GM04503 (cell line): ENCODE measurements around the gene PLXNA2.

Experiments
- DNase-seq: peaks from one replicate; pipeline ENCODE4 v3.0.0-alpha.2; 2012; ENCODE audit warnings: low read depth

PLXNA2 gene, protein sequence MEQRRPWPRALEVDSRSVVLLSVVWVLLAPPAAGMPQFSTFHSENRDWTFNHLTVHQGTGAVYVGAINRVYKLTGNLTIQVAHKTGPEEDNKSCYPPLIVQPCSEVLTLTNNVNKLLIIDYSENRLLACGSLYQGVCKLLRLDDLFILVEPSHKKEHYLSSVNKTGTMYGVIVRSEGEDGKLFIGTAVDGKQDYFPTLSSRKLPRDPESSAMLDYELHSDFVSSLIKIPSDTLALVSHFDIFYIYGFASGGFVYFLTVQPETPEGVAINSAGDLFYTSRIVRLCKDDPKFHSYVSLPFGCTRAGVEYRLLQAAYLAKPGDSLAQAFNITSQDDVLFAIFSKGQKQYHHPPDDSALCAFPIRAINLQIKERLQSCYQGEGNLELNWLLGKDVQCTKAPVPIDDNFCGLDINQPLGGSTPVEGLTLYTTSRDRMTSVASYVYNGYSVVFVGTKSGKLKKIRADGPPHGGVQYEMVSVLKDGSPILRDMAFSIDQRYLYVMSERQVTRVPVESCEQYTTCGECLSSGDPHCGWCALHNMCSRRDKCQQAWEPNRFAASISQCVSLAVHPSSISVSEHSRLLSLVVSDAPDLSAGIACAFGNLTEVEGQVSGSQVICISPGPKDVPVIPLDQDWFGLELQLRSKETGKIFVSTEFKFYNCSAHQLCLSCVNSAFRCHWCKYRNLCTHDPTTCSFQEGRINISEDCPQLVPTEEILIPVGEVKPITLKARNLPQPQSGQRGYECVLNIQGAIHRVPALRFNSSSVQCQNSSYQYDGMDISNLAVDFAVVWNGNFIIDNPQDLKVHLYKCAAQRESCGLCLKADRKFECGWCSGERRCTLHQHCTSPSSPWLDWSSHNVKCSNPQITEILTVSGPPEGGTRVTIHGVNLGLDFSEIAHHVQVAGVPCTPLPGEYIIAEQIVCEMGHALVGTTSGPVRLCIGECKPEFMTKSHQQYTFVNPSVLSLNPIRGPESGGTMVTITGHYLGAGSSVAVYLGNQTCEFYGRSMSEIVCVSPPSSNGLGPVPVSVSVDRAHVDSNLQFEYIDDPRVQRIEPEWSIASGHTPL (N-terminal part only)

DNA sequence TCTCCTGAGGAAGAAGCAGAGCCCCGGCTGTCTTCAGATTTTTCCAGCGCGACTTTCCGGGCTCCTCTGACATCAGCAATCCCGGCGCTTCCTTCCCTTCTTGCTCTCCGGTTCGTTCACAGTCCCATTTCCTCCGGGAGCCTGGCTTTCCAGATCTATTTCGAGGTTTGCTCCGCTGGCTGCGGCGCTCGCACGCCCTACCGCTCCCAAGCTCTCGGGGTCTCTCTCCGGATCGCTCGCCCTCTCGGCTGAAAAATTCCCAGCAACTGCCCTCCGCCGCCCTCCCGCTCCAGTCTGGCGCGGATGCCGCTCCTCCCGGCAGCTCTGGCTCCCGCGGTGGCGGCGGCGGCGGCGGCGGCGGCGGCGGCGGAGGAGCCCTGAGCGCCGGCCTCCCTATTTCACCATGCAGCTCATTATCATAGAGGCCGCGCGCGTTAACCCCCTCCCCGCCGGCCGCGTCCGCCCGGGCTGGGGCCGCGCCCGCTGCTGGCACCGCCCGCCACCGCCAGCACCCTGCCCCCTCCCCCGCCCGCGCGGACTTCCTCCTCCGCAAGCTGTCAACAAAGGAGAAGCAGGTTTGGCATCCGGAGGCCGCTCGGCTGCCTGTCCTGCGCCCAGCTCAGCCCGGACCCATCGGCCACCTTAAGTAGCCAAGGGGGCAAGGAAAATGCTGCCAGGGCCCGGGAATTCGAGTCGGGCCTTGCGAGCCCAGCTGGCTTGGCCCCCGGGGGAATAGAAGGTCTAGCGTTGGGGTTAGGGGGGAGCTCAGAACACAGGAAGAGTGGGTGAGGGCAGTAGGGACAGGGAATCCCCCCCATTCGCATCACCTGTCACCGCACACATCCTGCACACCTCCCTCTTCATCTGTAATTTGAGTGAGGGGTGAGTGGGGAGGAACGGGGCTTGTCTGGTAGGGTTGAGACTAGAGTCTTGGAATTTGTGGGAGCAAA, at the start of gene PLXNA2:
Gene PLXNA2 (minus strand): TSS at position 418 of the 950 bp plus-strand sequence. CDS start 26,462 bp downstream, outside the sequence.
- DNase-seq: no peak

DNA sequence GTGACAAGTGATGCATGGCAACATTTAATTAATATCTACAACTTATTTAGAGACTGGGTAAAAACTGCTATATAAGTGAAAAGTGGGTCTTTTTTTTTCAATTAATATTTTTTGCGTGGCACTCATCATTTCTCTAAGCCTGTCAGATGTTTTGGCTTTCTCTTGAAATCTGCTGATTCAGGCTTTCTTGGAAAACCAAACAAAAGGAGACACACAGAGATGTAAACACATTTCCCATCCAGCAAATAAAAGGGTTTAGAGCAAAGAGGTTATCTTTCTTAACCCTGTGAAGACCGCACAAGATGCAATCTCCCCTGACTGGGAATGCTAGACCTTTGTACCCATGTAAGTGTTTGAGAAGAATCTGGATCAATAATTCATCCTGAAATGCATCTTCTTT, 48.7 kb upstream of the PLXNA2 start:
- no peak for DNase-seq

DNA sequence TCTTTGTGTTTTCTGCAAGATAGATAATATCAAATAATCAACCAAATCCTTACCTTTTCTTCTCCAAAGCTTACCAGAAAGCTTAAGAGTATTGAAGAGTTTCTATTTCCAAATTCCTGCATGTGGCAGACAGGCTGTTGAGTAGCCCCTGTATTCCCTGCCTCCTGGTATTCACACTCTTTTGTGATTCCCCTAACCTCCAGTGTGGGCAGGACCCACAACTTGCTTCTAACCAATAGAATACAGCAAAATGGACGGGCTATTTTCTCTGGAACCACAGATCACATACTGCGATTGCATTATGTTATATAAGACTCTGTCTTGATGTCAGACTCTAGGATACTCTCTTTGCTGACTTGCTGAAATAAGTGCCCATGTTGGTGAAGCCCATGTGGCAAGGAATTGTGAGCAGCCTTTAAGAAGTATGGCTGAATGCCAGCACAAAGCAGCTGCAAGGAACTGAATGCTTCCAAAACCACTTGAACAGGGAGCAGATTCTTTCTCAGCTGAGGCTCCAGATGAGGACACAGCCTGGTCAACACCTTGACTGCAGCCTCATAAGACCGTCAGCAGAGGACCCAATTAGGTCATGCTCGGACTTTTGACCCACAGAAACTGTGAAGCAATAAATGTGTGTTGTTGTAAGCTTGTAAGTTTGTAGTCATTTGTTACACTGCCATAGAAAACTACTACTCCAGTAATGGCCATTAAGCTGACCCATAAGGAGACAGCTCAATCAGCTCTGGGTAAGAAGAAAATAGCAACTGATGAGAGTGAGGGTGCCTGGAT, 47.9 kb upstream of the PLXNA2 start:
- DNase-seq: no peak

DNA sequence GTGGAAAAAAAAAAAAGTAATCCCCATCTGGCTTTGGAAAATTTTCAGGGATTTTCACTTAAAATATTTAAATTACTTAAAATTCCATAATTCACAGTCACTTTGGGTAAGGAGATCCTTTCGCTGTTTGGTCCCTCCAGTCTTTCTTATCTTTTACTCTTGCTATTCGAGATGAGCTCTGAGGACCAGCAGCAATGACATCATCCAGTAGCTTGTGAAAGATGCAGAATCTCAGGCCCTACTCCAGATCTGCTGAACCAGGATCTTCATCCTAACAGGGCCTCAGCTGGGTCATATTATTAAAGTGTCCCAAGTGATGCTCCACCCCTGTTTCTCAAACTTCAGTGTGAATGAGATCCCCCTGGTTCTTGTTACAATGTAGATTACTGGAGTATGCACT, 46.9 kb upstream of the PLXNA2 start:
- DNase-seq: no peak

DNA sequence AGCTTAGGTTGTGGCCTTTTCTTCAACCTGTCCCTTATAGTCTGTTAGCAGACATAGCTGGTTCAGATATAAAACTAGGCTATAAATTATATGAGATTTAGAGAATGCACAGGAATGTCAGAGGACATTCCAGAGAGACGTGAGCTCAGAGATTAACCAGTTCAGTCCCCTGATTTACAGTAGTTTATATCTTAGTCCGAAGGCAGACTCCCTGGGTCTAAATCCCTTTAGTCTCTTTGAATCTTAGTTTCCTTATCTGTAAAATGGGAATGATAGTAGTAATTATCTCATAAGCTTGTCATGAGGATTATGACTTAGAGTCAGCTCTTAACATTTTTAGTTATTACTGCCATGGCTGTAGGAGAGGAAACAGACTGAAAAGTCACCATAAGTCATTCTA, 45.5 kb upstream of the PLXNA2 start:
- no peak for DNase-seq

DNA sequence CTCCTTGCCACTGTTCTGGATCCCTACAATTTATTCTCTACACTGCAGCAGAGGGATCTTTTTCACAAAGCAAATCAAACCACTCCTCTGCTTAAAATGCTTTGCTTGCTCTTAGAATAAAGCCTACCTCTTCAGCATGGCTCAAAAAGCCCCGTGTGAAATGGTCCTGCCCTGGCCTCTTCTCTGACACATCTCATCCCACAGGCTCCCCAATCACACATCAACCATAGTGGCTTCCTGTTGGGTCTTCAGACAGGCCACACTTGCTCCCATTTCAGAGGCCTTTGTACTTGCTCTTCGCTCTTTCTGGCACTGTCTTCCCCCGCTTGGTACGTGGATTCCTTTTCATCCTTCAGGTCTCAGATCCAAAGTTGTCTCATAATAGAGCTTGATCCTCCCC, 44.3 kb upstream of the PLXNA2 start:
- DNase-seq: no peak

DNA sequence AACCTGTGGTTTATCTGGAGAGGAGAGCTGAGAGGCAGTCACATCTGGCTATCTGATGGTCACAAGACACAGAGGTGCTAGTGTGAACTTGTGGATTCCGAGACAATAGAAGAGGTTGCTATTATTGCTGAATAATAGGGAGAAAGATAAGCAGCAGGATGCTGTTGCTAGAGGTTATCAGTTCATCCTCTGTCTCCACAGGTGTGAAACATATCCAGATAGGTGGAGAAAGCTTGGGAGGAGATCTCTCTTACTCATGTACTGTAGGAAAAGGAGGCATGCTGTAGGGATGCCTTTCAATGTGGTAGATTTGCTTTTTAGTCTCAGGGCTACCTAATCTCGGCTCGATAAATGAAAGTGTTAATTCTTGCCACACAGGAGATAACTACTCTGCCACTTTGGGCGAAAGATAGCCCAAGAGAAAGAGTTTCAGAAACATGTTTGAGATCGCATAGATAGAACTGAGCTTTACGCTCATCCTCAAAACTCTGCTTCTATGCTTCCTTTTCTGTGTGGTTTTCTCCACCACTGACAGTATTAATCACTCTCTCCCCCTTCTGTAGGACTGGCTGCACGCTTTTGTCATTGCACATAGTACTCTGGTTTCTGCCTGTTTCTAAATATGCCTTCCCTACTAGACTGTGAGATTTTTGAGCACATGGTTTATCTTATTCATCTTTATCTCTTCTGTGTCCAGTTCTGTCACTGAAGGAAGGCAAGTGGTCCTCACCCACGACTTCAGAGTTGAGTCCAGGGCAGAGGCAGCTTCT, 36.7 kb upstream of the PLXNA2 start:
- no peak for DNase-seq

DNA sequence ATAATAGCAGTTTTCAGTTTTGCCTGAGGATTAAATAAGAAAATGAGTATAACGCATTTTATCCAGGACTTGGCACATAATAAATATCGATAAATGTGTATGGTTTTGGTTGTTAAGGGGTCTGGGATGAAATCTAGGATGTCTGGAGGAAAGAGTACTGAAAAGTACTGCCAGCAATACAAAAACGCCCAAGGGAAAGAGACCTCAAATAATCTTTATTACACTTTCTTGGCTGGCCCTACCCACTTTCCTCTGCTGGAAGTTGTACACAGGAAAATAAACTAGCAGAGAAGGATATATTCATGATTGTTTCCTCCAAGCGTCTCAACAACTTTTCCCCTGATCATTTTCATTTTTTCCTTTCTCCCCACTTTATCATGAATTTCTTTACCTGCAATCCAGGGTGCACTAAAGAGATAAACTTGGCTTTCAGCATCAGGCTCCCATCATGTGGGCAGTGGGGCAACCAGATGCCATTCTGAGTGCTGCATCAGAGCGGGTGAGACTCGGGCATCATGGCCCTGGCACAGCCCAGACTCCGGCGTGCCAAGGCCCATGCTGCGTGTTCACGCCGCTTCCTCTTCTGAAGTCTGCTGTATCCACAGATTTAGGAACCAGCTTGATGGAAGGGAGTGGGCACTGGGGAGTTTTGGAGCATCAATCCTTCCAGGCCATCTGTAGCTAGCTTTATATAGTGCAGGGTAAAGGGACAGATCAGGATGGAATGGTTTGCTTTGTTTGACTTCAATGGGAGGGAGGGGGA, 35.8 kb upstream of the PLXNA2 start:
- DNase-seq: no peak

DNA sequence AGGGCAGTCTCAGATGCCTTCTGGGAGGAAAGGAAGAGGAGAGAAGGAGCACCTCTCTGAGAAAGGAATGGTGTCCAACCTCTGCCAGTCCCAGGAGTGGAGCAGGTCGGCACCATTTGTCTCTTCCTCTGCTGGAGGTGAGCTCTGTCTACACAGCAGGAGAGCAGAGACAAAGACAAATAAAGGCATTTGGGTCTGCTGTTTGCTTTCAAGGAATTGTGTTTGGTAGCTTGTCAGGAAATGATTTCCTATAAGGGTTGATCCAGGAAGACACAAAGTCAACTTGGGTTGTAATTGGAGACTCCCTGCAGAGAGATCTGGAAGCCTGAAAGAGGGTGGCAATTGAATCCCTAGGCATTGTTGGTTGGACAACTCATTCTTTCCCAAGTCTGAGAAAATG, 34.5 kb upstream of the PLXNA2 start:
- DNase-seq: no peak

DNA sequence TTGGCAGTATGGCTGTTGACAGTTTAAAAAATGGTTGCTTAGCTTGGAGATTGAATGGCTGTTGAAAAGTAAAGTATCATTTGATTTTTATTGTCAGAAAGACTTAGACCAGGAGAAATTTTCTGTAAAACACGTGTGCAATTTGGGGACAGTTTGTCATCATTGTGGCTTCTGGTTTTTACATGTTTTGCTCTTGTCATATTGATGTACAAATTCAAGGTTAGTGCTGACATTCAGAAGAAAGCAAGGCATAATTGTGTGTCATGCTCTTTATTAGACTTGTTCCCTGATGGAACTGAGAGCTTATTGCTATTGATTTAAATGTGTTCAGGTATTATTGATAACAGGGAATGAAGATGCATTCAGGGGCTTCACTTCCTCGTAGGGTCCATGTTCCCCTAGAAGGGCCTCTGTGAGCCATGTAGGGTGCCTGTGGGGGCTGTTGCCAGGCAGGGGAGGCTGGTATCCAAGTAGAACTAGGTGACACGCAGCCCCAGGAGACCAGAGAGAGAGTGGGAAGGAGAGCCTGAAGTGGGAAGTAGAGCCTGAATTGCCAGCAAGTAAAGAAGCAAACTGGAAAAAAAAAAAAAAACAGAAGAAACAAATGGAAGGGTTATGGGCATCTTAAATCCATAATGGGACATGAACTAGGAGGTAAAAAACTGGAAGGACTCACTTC, 32.7 kb upstream of the PLXNA2 start:
- DNase-seq: no peak

DNA sequence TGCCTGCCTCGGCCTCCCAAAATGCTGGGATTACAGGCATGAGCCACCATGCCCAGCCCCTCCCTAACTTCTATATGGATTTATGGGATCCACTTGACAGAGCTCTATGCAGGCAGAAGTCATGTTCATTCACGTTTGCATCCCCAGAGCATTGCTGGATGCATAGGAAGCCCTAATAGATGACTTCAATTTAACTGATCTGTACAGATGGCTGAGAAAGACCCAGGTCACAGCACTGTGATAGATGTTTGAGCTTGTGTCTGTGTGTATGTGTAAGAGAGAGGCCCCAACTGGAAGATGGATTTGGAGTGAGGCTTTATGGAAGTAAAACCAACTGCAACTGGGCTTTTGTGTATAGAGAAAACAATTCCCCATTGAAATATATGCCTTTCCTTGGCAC, 30.9 kb upstream of the PLXNA2 start:
- DNase-seq: no peak

DNA sequence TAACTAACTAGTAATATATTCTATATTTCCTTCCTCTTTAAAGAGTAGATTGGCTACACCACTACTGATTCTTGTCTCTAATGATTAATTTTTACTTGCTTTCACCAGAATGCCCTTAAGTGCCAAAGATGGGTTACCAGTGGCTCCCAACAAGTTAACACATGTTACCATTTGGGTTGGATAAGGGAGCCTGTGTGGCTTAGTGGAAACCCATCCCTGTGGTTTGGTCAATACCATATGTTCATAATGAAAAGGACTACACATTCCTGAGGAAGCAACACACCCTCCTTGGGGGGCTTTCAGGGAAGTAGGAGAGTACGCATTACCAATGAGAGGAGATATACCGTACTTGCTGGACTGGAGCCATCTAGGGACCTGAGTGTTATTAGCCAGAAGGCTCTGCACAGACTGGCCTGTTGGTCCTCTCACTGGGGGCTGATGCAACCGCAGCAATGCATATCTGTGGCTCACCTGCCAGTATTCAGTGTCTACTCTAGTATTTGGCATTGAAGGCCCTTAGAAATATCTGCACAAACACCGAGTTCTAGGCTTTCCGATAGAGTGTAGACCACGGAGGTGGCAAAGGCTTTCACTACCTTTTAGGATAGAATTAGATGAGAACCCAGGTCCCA, 29.3 kb upstream of the PLXNA2 start:
- no peak for DNase-seq

DNA sequence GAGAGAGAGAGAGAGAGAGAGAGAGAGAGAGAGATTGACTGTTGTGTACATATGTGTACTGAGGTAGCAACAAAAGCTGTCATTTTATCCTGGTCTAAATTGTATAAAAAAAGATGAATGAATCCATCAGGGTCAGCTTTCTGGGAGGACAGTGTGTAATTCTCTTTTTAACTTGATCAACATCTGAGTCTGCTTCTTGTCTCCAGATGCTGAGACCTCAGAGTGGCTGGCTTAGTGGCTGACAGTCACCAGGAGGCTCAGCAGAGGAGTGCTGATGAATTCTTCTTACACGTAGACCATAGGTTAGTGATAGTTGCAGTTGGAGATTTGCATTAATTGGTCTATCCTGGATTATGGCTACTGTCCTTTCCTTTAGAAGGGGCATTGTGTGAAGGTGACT, 28.5 kb upstream of the PLXNA2 start:
- no peak for DNase-seq

DNA sequence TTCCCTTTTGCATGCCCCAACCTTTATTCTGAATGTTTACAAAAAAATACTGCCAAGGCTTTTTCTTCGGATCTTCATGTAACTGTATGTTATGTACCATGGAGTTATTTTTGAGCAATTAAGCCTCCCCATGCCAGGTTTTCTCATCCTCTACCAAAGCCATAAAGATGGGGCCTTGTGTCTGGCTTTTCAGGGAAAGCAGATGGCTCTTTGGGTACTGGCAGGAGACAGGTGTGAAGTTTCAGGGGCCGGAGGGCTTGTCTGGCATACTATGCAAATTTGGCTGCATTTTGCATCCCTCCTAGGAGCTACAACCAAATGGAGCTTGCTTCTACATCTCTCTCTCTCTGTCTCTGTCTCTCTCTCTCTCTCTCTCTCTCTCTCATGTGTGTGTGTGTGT, 28.1 kb upstream of the PLXNA2 start:
- DNase-seq: no peak

DNA sequence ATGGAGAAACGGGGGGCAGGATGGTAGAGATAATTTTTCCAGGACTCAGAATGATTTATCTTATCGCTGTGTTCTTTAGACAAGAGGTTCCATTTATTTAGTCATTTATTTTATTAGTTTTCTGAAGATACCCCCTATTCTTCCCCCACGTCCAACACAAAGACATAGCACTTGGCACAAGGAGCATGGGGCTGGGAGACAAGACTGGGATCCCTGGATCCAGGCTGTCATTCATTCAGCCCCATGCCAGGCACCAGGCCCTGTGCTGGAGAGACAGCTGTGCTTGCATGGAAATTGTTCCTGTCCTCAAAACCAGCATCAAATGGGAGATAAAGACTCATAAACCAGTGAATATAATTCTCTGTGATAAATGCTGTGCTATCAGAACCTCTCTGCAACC, 27.1 kb upstream of the PLXNA2 start:
- no peak for DNase-seq

DNA sequence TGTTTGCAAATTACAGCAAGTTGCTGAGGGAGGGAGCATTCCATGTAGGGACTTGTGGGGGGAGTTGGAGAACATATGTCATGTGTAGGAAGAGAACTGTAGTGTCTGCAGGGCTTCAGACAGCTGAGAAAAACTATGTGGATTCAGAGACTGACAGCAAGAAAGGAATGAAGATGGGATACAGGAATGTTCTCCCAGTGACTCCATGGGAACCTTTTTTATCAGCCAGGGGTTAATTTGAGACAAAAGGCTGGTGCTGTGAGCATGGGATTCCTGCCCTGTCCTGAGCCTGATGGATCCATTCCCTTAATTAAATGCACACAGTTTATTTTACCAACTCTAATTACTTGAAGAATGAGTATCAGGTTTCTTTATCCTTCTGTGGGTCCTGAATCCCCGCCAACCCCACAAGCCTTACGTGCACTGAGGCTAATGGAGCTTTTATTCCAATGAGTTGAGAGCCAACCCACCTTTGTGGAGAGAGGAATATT, 26.5 kb upstream of the PLXNA2 start:
- no peak for DNase-seq

DNA sequence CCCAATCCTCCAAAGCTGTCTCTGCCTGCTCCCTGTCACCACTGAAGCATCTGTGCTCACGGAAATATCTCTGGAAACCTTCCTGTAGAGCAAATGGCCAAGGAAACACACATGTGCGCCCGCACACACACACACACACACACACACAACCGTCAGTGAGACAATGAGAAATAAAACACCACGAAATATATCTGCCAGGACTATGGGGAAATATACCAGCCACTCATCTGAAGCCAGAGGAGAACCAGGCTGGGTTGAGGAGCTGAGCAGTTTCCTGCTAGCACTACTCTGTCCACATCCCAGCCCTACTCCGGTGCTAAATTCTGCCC, 25.1 kb upstream of the PLXNA2 start:
- no peak for DNase-seq
